Stimulated activated CD4-positive, alpha-beta T cell treated with anti-CD3 and anti-CD28 coated beads, Interleukin-12 subunit alpha, Interleukin-12 subunit beta, amount 100 ng/mL, for 48 hours (primary cell): ENCODE results near the gene GRPR.
"Not testable (repeated sequence)": the region's sequence is repeated elsewhere in the genome, so short reads cannot be mapped to it uniquely, and the experiment has no call there.

Experiments used
- DNase-seq, 3 donors: peaks; one replicate each; pipeline ENCODE4 v3.0.0-alpha.2; 2020; ENCODE audit warnings: low read depth in 2 of 3, low spot score in 1 of 3

Gene GRPR

DNA sequence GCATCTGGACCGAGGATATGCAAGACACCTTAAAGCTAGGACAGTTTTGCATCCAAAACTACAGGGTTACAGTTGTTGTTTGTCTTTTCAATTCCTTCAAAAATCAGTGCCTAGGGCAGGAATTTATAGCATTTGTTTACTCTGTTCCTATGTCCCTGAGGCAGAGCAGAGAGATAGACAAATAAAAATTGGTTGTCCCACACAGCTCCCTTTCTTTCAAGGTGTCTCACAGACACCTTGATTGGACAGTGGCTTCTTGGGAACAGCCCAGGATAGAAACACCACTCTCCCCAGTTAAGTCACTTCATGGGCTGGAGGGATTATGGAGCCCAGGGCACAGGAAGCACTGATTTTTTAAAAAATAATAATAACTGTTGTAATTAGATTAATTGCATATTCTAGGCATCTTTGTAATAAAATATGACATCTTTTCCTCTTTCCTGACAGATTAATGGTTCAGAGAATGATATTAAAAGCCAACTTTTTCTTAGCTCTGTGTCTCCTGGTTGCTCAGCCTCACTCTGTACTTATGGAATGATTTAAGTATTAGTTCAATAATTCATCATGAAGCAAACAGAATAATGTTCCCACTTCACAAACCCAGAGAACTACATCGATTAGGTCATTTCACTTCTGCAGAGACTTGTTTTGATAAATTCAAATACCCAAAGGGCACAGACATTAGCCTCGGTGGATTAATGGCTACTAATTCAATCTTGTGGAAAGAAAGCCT, 52.1 kb downstream of the GRPR start:
- DNase-seq, result no peak

DNA sequence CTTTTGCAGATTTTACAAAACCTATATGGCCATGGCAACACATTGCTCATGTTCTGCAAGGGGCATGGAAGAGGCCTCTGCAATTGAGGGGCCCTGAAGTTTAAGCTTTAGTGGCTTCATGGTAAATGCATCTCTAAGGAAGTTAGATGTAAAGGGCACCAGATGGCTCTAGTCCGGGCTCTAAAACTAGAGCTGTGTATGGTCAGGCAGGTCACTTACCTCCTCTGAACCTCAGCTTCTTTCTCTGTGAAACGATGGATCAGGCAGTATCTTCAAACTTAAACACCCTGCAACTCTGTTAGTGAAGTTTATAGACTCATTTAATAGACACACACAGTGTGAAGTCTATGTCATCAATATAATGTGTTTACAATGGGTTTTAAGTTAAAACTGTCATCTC, 53.9 kb downstream of the GRPR start:
- no peak for DNase-seq

DNA sequence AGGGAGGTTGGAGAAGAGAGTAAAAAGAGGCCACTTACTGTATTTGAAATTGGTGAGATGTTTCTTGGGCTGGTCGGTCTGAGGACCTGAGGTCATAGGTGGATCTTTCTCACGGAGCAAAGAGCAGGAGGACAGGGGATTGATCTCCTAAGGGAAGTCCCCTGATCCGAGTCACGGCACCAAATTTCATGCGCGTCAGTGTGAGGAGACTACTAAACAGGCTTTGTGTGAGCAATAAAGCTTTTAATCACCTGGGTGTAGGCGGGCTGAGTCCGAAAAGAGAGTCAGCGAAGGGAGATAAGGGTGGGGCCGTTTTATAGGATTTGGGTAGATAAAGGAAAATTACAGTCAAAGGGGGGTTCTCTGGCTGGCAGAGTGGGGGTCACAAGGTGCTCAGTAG, 60.5 kb downstream of the GRPR start:
- DNase-seq, result not testable (repeated sequence)

DNA sequence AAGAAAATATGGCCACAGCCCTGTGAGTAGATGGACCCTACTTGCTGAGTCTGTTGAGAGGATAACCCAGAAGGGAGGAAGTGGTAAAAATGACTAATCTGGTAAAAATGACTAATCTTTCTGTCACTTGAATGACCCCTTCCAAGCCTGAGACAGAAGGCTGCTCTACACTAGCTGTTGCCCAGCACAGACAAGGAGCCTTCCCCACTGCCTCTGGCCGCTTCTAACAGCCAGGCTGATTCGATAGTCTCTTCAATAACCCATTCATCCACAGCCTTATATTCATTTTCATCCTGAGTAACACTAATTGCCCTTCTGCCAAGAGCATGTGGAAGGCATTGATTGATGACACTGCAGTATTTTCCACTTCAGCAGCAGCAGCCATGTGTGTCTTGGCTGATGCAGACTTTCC, 62.4 kb downstream of the GRPR start:
- no peak for DNase-seq

DNA sequence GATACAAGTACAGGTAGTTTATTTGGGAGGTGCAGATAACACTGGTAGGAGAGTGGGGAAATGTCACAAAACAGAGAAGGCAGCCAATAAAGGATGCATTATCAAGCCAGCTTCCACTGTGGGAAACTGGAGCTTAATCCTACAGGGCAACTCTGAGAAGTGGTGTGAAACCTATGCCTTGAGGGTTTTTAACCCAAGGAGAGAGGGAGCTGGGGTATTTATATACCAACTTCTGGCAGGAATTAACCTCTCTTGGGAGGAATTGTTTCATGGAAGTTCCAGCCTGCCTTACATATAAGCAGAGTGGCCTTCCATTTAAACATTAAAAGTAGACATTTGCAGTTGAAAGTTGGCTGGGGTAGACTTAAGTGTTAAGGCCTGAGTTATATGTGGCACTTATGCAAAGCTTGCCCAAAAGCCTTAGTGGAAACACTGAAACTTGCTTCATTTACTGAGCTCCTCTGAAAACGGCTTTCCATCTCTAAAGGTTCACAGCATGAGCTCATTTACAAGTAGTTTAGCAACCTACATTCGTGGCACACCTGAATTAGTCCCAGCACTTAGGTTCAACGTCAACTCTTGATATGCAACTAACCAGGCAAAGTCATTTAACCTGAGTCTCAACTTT, 63.1 kb downstream of the GRPR start:
- no peak for DNase-seq

DNA sequence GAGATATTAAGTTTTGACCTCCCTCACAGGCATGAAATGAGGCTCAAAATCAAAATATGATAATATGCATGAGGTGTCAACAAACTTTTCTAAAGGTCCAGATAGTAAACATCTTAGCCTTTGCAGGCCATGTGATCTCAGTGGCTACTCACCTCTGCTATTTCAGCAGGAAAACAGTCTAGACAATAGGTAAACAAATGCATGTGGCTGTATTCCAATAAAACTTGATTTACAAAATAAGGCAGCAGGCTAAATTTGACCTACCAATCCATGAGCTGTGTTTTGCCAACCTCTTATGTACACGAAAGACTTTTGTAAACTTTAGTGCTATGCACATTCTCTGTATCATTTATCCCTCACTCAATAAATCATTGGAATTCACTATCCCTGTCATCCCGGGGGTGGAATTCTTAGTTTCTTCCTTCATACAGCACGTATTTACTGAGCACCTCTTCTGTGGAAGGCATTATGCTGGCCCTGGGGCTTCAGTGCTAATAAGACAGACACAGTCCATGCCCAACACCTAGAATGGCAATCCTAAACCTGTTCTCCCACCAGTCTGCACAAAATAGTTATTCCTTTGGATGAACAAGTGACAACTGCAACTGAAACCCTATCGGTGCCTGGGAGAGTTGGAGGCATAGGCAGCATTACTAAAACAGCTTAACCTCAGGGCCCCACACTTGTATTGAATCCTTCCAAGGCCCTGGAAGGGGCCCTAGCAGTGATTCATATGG, 63.8 kb downstream of the GRPR start:
- DNase-seq, result no peak

DNA sequence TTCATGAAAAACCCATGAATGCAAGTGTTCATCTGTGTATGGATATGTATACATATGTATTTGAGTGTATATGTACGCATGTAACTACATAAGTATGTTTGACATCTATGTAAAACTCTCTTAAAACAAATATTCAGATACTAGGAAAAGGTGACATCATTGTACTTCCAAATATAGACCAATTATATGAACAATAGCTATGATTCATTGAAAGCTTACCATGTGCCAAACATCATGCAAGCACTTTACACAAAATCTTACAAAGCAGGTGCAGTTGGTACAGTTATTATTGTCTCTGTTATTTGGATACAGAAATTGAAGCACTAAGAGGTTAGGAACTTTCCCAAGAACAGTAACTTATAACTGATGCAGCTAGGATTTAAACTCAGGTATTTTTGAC, 65.3 kb downstream of the GRPR start:
- DNase-seq, result no peak

DNA sequence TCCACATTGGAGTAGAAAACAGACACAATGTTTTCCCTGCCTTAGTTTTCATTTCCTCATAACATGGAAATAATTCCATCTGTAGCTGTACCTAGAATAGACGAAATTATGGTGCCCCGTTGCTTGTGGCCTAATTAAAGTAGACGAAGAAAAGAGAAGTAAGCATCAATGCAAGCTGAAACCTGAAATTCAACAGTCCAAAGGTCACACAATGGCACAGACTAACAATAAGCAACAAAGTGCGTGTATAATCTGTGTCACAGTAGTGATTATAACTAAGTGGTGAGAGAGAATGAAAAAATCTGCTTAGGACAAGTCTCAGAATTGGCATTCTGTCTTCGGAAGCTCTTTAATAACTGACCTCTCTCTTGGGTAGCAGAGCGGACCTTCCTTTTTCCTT, 68.2 kb downstream of the GRPR start:
- DNase-seq, result no peak

DNA sequence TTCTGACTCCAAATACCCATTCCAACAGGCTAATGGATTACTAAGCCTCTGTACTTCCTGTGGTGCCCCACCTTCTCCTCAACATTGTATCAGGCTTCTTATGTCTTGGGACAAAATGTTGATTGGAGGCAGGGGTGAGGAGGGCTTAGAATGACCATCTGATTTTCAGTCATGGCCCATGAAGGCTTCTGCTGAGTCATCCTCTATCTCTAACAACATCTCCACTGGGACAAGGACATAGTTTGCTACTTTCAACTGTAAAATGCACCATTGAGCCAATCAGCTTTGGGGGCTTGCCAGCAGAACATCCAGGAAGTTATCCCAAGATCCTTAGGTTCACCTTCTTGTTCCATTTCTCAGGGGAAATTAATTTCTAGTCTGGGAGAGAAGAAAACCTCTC, 73.5 kb downstream of the GRPR start:
- no peak for DNase-seq

DNA sequence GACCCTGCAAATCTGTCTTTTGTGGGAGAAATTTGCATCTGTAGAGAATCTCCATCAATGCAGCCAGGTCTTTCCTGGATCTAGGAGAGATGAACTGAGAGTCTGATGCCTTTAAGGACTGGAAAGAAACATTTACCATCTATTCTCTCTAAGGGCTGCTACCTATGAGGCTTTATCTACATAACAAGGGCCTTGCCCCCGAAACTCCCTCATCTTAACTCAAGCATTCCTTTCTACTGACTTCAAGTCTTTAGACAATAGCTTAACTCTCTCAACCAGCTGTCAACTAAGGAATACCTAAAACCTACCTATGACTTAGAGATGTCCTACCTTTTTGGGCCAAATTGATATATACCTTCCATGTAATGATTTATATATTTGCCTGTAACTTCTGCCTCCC, 76.0 kb downstream of the GRPR start:
- no peak for DNase-seq

DNA sequence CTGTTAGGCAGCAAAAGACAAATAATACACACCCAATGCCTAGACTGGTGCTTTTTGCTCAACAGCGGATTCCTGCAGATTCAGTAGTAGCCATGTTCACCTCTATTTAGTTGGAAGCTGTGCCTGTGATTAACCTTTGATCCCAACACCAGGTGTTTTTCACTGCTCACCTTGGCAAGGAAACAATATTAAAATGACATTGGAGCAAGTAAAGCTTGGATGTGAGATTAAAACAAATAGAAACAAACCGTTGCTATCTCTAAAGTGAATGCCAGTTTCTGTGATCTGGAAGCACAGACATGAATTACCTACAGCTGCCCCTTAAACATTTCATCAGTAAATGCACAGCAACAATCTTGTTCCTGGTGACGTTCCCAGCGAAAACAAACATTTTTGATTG, 79.6 kb downstream of the GRPR start:
- DNase-seq, result no peak
